GM06990 (cell line): ENCODE data around the gene PLXND1.

ENCODE experiments used
- DNase-seq: peaks from one replicate; pipeline ENCODE4 v3.0.0-alpha.2; 2011; ENCODE audit not compliant: insufficient read length; ENCODE audit errors: extremely low read depth
- H3K27me3 ChIP-seq: replicated peaks from 2 replicates; pipeline ENCODE4 v1.6.0; 2011; ENCODE audit warnings: low read length; ENCODE audit not compliant: control insufficient read depth, insufficient read depth
- H3K36me3 ChIP-seq: 2 replicates; pipeline ENCODE4 v1.5.1; 2011; ENCODE audit warnings: low read length; ENCODE audit not compliant: control insufficient read depth, insufficient read depth
- H3K4me3 ChIP-seq: replicated peaks from 2 replicates; pipeline ENCODE4 v1.5.1; 2011; ENCODE audit warnings: low read depth, mild to moderate bottlenecking, control low read depth, low read length
- TF ChIP-seq, protein P1 (sequence below): IDR thresholded peaks from 2 replicates; pipeline ENCODE4 v1.5.1; 2011; ENCODE audit warnings: low read length, control low read depth, mild to moderate bottlenecking, inconsistent platforms; ENCODE audit not compliant: insufficient read depth, poor library complexity, severe bottlenecking

The PLXND1 gene

DNA sequence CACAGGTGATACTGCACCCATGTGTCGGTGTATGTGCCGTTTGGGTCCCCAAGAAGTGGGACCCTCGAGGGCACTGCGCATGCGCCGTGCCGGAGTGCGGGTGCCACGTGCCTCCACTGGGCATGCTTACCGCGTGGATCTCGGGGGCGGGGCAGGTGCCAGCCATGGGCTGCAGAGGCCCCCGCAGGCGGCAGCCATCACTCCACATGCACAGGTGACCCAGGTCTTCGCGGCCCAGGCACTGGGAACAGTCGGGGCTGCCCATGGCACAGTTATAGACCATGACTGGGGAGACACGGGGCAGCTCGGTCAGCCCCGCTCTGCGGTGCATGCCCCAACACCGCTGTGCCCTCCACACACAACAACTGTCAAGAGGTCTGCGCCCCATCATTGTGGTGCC is 32.3 kb downstream of the PLXND1 start:
- DNase-seq = no peak
- Histone ChIP-seq H3K36me3 (no peaks in the 10 kb centered on the region), H3K27me3 (no peaks in the 10 kb centered on the region), H3K4me3 (no peak overlapping the region)
- TF ChIP-seq, protein P1, sequence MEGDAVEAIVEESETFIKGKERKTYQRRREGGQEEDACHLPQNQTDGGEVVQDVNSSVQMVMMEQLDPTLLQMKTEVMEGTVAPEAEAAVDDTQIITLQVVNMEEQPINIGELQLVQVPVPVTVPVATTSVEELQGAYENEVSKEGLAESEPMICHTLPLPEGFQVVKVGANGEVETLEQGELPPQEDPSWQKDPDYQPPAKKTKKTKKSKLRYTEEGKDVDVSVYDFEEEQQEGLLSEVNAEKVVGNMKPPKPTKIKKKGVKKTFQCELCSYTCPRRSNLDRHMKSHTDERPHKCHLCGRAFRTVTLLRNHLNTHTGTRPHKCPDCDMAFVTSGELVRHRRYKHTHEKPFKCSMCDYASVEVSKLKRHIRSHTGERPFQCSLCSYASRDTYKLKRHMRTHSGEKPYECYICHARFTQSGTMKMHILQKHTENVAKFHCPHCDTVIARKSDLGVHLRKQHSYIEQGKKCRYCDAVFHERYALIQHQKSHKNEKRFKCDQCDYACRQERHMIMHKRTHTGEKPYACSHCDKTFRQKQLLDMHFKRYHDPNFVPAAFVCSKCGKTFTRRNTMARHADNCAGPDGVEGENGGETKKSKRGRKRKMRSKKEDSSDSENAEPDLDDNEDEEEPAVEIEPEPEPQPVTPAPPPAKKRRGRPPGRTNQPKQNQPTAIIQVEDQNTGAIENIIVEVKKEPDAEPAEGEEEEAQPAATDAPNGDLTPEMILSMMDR = no peak

DNA sequence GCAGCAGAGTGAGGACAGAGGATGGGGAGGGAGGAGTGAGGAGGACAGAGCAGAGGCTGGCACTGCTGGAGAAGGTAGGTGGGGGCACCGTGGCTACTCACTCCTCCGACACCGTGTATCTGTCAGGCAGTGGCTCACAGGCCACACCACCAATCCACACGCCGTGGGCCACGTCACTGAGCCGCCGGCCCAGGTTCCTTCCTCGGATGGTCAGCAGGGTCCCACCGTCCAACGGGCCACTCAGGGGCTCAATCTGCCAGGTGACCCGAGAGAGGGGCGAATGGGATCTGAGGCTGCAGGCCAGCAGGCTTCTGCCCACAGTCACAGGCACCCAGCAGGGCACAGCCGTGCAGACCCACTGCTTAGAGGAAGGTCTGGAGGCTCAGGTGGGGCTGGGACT is 33.0 kb downstream of the PLXND1 start:
- H3K4me3 ChIP-seq = no peak overlapping the region
- no peaks in the 10 kb centered on the region for H3K36me3 ChIP-seq
- DNase-seq = no peak
- TF ChIP-seq, protein P1 = no peak
- no peaks in the 10 kb centered on the region for H3K27me3 ChIP-seq

DNA sequence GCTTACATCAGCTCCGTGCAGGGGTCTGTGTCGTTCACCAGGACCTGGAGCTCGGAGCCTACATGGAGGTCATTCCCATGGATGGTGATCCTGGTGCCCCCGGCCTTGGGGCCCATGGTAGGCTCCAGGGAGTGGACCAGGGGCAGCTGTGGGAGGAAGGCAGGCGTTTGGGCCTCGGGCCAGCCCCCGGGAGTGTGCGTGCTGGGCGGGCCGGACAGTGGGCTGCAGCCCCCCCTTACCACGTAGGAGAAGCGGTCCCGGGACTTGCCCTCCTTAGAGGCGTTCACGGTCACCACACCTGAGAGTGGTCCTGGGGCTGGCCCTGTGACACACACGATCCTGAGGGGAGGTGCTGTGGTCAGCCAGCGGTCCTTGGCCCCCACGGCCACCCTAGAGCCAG is 33.9 kb downstream of the PLXND1 start:
- H3K36me3 ChIP-seq = no peaks in the 10 kb centered on the region
- no peak for DNase-seq

DNA sequence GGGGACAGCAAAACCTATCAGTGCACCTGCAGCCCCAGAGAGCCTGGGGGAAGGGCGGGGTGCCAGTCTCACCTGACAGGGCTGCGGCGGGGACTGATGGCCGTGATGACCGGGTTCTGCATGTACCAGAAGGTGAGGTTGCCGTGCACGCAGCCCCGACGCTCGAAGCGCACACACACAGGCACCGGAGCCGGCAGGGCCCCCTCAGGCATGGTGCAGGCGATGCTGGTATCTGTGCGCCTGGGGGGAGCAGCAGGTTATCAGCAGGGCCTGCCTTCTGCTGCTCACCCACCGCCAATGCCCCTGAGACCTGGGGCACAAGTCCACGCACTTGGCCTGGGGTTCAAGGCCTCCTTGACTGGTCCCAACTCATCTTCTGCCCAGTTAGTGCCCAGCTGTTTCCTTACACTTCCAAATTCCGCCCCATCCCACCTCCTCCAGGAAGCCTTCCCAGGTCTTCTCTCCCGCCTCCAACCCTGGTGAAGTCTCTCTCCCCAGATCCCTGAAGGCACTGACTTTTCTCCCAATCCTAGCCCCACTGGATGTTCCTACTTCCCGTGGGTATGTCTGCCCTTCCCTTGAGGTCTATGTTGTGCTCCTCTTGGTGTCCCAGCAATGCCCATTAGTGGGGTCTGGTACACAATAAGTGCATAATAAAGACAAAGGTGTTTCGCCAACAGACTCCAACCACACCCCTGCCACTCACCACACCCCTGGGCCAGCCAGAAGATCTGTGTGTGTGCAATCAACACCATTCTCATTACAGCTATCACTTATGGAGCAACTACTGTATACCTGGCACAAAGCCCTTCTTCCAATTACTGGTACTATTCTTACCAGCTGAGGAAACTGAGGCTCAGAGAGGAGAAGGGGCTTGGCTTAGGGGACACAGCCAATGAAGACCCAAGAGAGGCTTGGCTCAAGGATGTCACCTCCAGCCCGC is 34.6 kb downstream of the PLXND1 start:
- no peaks in the 10 kb centered on the region for H3K36me3 ChIP-seq
- DNase-seq = no peak

More for the DNA sequence above, 33.9 kb downstream of the PLXND1 start:
- H3K27me3 ChIP-seq = no peaks in the 10 kb centered on the region
- no peak overlapping the region for H3K4me3 ChIP-seq
- TF ChIP-seq, protein P1 = no peak

DNA sequence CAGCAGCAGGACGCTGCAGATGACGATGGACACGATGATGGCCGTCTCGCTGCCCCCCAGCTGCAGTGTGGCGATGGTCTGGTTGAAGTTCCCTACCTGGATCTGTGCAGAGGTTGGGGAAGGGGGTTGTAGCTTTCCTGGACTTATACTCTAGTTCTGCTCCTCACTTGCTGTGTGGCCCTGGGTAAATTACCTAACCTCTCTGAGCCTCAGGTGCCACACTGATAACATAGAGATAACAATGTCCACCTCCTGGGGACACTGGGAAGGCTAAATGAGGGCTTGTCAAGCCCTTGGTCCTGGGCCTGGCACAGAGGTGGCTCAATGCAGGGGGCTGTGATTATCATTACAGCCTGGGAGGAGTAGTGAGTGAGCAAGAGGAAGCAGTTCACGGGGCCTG is 36.6 kb downstream of the PLXND1 start:
- TF ChIP-seq, protein P1 = no peak
- no peak for DNase-seq
- Histone ChIP-seq H3K4me3 (no peak overlapping the region), H3K27me3 (no peaks in the 10 kb centered on the region), H3K36me3 (no peaks in the 10 kb centered on the region)

More for the DNA sequence above, 34.6 kb downstream of the PLXND1 start:
- Histone ChIP-seq H3K4me3 (no peak overlapping the region), H3K27me3 (no peaks in the 10 kb centered on the region)
- TF ChIP-seq, protein P1 = no peak
